PC-3 (cell line): Measurements from ENCODE around the gene MACROD2.

Experiments used
- EZH2 ChIP-seq: fragments of 300-600 bp; sonication (generic); IDR thresholded peaks from one replicate; pipeline ENCODE4 v1.6.1; 2017; ENCODE audit warnings: antibody characterized with exemption, mild to moderate bottlenecking, low read length; ENCODE audit not compliant: unreplicated experiment
- EZH2phosphoT487 ChIP-seq: fragments of 300-600 bp; sonication (generic); IDR thresholded peaks from 2 replicates; pipeline ENCODE4 v1.6.1; 2018; ENCODE audit warnings: mild to moderate bottlenecking, antibody characterized with exemption, low read length, borderline replicate concordance
- TF ChIP-seq, protein P1 (sequence below): fragments of 300-600 bp; sonication (generic); conservative IDR thresholded peaks from 2 replicates; pipeline ENCODE4 v1.5.1; 2017; ENCODE audit warnings: antibody characterized with exemption, low read depth, mild to moderate bottlenecking, low read length

DNA sequence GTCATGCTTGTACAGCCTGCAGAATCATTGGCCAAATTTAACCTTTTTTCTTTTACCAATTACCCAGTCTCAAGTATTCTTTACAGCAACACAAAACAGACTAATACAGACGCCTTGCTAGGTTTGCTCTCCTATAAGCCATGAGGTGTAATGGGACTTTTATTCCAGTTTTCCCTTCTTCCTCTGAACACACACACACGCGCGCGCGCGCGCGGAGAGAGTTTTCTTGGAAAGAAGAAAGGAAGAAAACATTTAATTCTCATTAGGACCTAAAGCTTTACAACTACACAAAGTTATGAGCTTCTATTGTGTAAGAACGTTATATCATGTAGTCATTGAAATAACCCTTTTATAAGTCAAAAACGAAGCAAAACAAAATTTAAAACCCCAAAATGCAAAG lies 1023.6 kb downstream of the MACROD2 start:
- TF ChIP-seq, protein P1, sequence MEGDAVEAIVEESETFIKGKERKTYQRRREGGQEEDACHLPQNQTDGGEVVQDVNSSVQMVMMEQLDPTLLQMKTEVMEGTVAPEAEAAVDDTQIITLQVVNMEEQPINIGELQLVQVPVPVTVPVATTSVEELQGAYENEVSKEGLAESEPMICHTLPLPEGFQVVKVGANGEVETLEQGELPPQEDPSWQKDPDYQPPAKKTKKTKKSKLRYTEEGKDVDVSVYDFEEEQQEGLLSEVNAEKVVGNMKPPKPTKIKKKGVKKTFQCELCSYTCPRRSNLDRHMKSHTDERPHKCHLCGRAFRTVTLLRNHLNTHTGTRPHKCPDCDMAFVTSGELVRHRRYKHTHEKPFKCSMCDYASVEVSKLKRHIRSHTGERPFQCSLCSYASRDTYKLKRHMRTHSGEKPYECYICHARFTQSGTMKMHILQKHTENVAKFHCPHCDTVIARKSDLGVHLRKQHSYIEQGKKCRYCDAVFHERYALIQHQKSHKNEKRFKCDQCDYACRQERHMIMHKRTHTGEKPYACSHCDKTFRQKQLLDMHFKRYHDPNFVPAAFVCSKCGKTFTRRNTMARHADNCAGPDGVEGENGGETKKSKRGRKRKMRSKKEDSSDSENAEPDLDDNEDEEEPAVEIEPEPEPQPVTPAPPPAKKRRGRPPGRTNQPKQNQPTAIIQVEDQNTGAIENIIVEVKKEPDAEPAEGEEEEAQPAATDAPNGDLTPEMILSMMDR, result no peak
- no peak for TF ChIP-seq EZH2phosphoT487
- TF ChIP-seq EZH2, result no peak
